H1 (cell line): Measurements from ENCODE around the gene MYRIP. TPM values are rescaled to one million over a fixed set of nuclear protein-coding genes. Genes with fewer than 3 reads are reported as not detected.

ENCODE experiments used
- CTCF ChIA-PET: fragments of 300-600 bp; sonication (Branson Sonifier 250); formaldehyde crosslinking; loops from one replicate; lab custom pipeline; 2021; ENCODE audit not compliant: partially characterized antibody; lab: Charles Lee
- POLR2A ChIA-PET: fragments of 300-600 bp; sonication (Branson Sonifier 250); formaldehyde crosslinking; loops from one replicate; lab custom pipeline; 2021; ENCODE audit warnings: inconsistent platforms; ENCODE audit not compliant: partially characterized antibody; lab: Charles Lee
- DNase-seq, 2 experiments: peaks; one replicate each; pipeline versions ENCODE4 v3.0.0 to v3.0.0-alpha.2; 2010 to 2022; ENCODE audit warnings: low spot score in 2 of 2, low read depth in 1 of 2, mixed read lengths in 1 of 2
- FAIRE-seq: peaks from 2 replicates; lab custom pipeline; 2011; peaks lifted over from hg19 to GRCh38; lab: Jason Lieb, UNC
- H2AFZ ChIP-seq: 2 replicates; pipeline ENCODE4 v1.8.1; 2012; ENCODE audit warnings: low read length, inconsistent platforms
- H2AK5ac ChIP-seq: 2 replicates; pipeline ENCODE4 v1.6.1; 2013; ENCODE audit warnings: low read depth, low read length
- H2BK120ac ChIP-seq: replicated peaks from 2 replicates; pipeline ENCODE3; 2013; ENCODE audit warnings: low read depth, low read length, inconsistent platforms
- H2BK12ac ChIP-seq: 2 replicates; pipeline ENCODE4 v1.6.1; 2013; ENCODE audit warnings: low read depth, low read length
- H2BK15ac ChIP-seq: 2 replicates; pipeline ENCODE4 v1.6.1; 2013; ENCODE audit warnings: low read length
- H2BK20ac ChIP-seq: 2 replicates; pipeline ENCODE4 v1.6.1; 2013; ENCODE audit warnings: low read length
- H2BK5ac ChIP-seq: 2 replicates; pipeline ENCODE4 v1.6.1; 2013; ENCODE audit warnings: low read depth, low read length
- H3K14ac ChIP-seq: 2 replicates; pipeline ENCODE4 v1.6.1; 2013; ENCODE audit warnings: inconsistent platforms; ENCODE audit not compliant: insufficient read length
- H3K18ac ChIP-seq: 2 replicates; pipeline ENCODE4 v1.6.1; 2013; ENCODE audit warnings: low read length; ENCODE audit errors: extremely low read depth
- H3K23ac ChIP-seq: 2 replicates; pipeline ENCODE4 v1.6.1; 2013; ENCODE audit warnings: inconsistent platforms; ENCODE audit not compliant: insufficient read length
- H3K23me2 ChIP-seq: 2 replicates; pipeline ENCODE4 v1.6.1; 2013; ENCODE audit warnings: low read depth, low read length
- H3K27ac ChIP-seq: 2 replicates; pipeline ENCODE4 v1.6.1; 2011; ENCODE audit warnings: low read depth, low read length, inconsistent platforms
- H3K27me3 ChIP-seq, 4 experiments: replicated peaks in 1 of 4; 1 replicate in 1 of 4; 2 replicates in 3 of 4; pipeline versions ENCODE4 v1.6.1 to v1.8.1; 2011 to 2013; ENCODE audit warnings: low read length in 3 of 4, mild to moderate bottlenecking in 3 of 4, inconsistent platforms in 2 of 4, mixed read lengths in 2 of 4, moderate library complexity in 1 of 4; ENCODE audit not compliant: control insufficient read depth in 3 of 4, insufficient read depth in 3 of 4; ENCODE audit errors: extremely low read depth in 1 of 4
- H3K36me3 ChIP-seq, 4 experiments: 2 replicates each; pipeline versions ENCODE4 v1.6.1 to v1.8.1; 2011 to 2013; ENCODE audit warnings: mild to moderate bottlenecking in 4 of 4, low read length in 3 of 4, moderate library complexity in 2 of 4, control low read depth in 1 of 4, inconsistent platforms in 1 of 4; ENCODE audit not compliant: insufficient read depth in 4 of 4, control insufficient read depth in 2 of 4
- H3K4ac ChIP-seq: replicated peaks from 2 replicates; pipeline ENCODE3; 2013; ENCODE audit warnings: low read length, low read depth, mixed read lengths, inconsistent platforms; ENCODE audit not compliant: insufficient read length
- H3K4me1 ChIP-seq, 4 experiments: replicated peaks in 1 of 4; 1 replicate in 1 of 4; 2 replicates in 3 of 4; pipeline versions ENCODE4 v1.6.1 to v1.8.1; 2011 to 2013; ENCODE audit warnings: low read length in 3 of 4, inconsistent platforms in 2 of 4, mixed read lengths in 1 of 4; ENCODE audit not compliant: insufficient read depth in 4 of 4, control insufficient read depth in 3 of 4
- H3K4me2 ChIP-seq, 2 experiments: 2 replicates each; pipeline versions ENCODE4 v1.6.1 to v1.8.1; 2011 to 2013; ENCODE audit warnings: low read depth in 2 of 2, low read length in 2 of 2, control low read depth in 1 of 2, inconsistent platforms in 1 of 2, mild to moderate bottlenecking in 1 of 2; ENCODE audit not compliant: insufficient read depth in 1 of 2
- H3K4me3 ChIP-seq, 4 experiments: fragments of 200-600, 300-600 bp in 1 of 4; sonication (generic), shearing (Covaris generic), sonication (Bioruptor Twin) in 1 of 4; 2 replicates each; pipeline versions ENCODE4 v1.5.1 to v1.8.1; 2011 to 2016; ENCODE audit warnings: low read length in 4 of 4, low read depth in 3 of 4, control low read depth in 2 of 4, inconsistent platforms in 2 of 4, mild to moderate bottlenecking in 2 of 4, mixed read lengths in 1 of 4, moderate library complexity in 1 of 4; ENCODE audit not compliant: insufficient read depth in 2 of 4; ENCODE audit errors: extremely low read depth in 1 of 4
- H3K56ac ChIP-seq: replicated peaks from 2 replicates; pipeline ENCODE3; 2013; ENCODE audit warnings: low read depth, mild to moderate bottlenecking, mixed read lengths, low read length, inconsistent platforms; ENCODE audit not compliant: insufficient read length
- H3K79me1 ChIP-seq: 2 replicates; pipeline ENCODE4 v1.6.1; 2013; ENCODE audit warnings: low read depth, low read length, control low read depth
- H3K79me2 ChIP-seq, 2 experiments: 2 replicates each; pipeline versions ENCODE4 v1.6.1 to v1.8.1; 2012 to 2013; ENCODE audit warnings: low read length in 2 of 2, mild to moderate bottlenecking in 2 of 2, inconsistent platforms in 1 of 2; ENCODE audit not compliant: insufficient read depth in 2 of 2, control insufficient read depth in 1 of 2
- H3K9ac ChIP-seq, 4 experiments: replicated peaks in 1 of 4; 1 replicate in 1 of 4; 2 replicates in 3 of 4; pipeline versions ENCODE4 v1.6.1 to v1.8.1; 2011 to 2013; ENCODE audit warnings: low read depth in 3 of 4, low read length in 3 of 4, control low read depth in 2 of 4, mild to moderate bottlenecking in 2 of 4, moderate library complexity in 2 of 4, inconsistent platforms in 1 of 4; ENCODE audit errors: extremely low read depth in 1 of 4
- H3K9me3 ChIP-seq, 2 experiments: 2 replicates each; pipeline versions ENCODE4 v1.6.1 to v1.8.1; 2012 to 2013; ENCODE audit warnings: mild to moderate bottlenecking in 2 of 2, moderate library complexity in 2 of 2, control low read depth in 1 of 2, inconsistent platforms in 1 of 2, low read depth in 1 of 2, low read length in 1 of 2, mixed read lengths in 1 of 2; ENCODE audit not compliant: insufficient read depth in 2 of 2
- H4K20me1 ChIP-seq, 2 experiments: replicated peaks in 1 of 2; 2 replicates each; pipeline versions ENCODE3 to v1.8.1; 2011 to 2013; ENCODE audit warnings: inconsistent platforms in 2 of 2, low read length in 2 of 2, mild to moderate bottlenecking in 1 of 2; ENCODE audit not compliant: insufficient read depth in 2 of 2, control insufficient read depth in 1 of 2
- H4K5ac ChIP-seq: 2 replicates; pipeline ENCODE4 v1.6.1; 2013; ENCODE audit warnings: low read length, low read depth, mixed read lengths, inconsistent platforms; ENCODE audit not compliant: insufficient read length
- H4K8ac ChIP-seq: 2 replicates; pipeline ENCODE4 v1.8.0; 2013; ENCODE audit warnings: mild to moderate bottlenecking, moderate library complexity, low read length, inconsistent platforms; ENCODE audit not compliant: insufficient read depth; ENCODE audit errors: extremely low read depth
- H4K91ac ChIP-seq: replicated peaks from 2 replicates; pipeline ENCODE3; 2013; ENCODE audit warnings: low read length, mixed read lengths, inconsistent platforms; ENCODE audit not compliant: insufficient read length
- KDM1A ChIP-seq: fragments of 200-600, 300-600 bp; sonication (generic); IDR thresholded peaks from 2 replicates; pipeline ENCODE4 v1.7.1; 2016; ENCODE audit warnings: mild to moderate bottlenecking, low read length, borderline replicate concordance
- PHF8 ChIP-seq: fragments of 200-600 bp; sonication (generic); conservative IDR thresholded peaks from 2 replicates; pipeline ENCODE4 v1.7.1; 2012; ENCODE audit warnings: low read depth, mild to moderate bottlenecking, inconsistent platforms, low read length, moderate library complexity
- WGBS, 2 experiments: shearing (Covaris generic) in 1 of 2; methylation state at CpG; one replicate each; pipeline versions ENCODE4 v1.1.6 to v1.1.7; 2013 to 2015; ENCODE audit warnings: low lambda C conversion rate in 2 of 2, mixed read lengths in 2 of 2, inconsistent platforms in 1 of 2, low coverage in 1 of 2, missing lambda C conversion rate in 1 of 2; ENCODE audit not compliant: insufficient replicate concordance in 2 of 2, insufficient coverage in 1 of 2, insufficient read length in 1 of 2; ENCODE audit errors: extremely low coverage in 1 of 2, missing lambda C conversion rate in 1 of 2; 5-methylcytosine and 5-hydroxymethylcytosine counted together
- polyA plus RNA-seq, 7 experiments: library from polyadenylated mRNA; depleted of rRNA in 3 of 7; stranded (reverse) in 5 of 7; unstranded in 2 of 7; fragments of >200 nt in 5 of 7; fragments of 200-250 nt in 2 of 7; gene quantifications; 1 replicate in 5 of 7; 2 replicates in 1 of 7; 4 replicates in 1 of 7; pipeline versions ENCODE4 v1.2.1 to v1.2.3, GENCODE V29; 2011 to 2013; ENCODE audit warnings: missing spikeins in 2 of 7, mixed read lengths in 2 of 7
- total RNA-seq: library from RNA; stranded (reverse); fragmentation: NEBNext Ultra II Directional; extraction: Animal tissue kit (Norgen Biotek cat#: 25700); gene quantifications from 2 replicates; pipeline ENCODE4 v1.2.1, GENCODE V29; 2021

MYRIP gene
- total and polyA plus RNA-seq, 2 of the 8 experiments (the other 6 are each of a cell fraction or from before 2014, with no cell fraction given) = 0.54 to 4.3 TPM

GRCh38 chr3:39803956-39804355 lies 5.5 kb upstream of the MYRIP start:
- H3K23ac ChIP-seq = no peak overlapping the region
- WGBS, 2 experiments = 76% methylated on average over 2 of the region's 2 CpGs; no CpG with 5 or more reads in 1 of the 2 experiments
- CTCF ChIA-PET = no interaction called here

More at GRCh38 chr3:39803956-39804355, 5.5 kb upstream of the MYRIP start:
- no peak overlapping the region for H2BK15ac ChIP-seq
- no peak overlapping the region for H2BK12ac ChIP-seq
- no peak overlapping the region for H2BK120ac ChIP-seq
- peaks cover 0 to 15% (median 6%) of the 10 kb centered on the region in 4 experiments; a peak in 3 of 7 replicates for H3K27me3 ChIP-seq
- H3K4me3 ChIP-seq = no peak overlapping the region
- H4K5ac ChIP-seq = no peak overlapping the region
- H4K91ac ChIP-seq = no peak overlapping the region
- H3K4me1 ChIP-seq = peaks cover 0 to 2% (median 0%) of the 10 kb centered on the region in 4 experiments; a peak in 1 of 7 replicates
- no peak overlapping the region for H4K8ac ChIP-seq
- no peak overlapping the region for H3K27ac ChIP-seq
- H3K4ac ChIP-seq = no peak overlapping the region
- DNase-seq = no peak
- no peak overlapping the region for H2AFZ ChIP-seq
- peaks cover 7% of the 10 kb centered on the region for H3K23me2 ChIP-seq
- H3K56ac ChIP-seq = no peak overlapping the region
- no peaks in the 10 kb centered on the region for H3K79me1 ChIP-seq
- H2BK5ac ChIP-seq = no peak overlapping the region
- TF ChIP-seq KDM1A (peak; percentile 59; the same call in 1 of the 2 replicates), PHF8 (no peak)
- no peak overlapping the region for H2AK5ac ChIP-seq
- no peak for FAIRE-seq
- H4K20me1 ChIP-seq = no peaks in the 10 kb centered on the region
- H3K4me2 ChIP-seq = no peak overlapping the region
- no peaks in the 10 kb centered on the region for H3K79me2 ChIP-seq
- POLR2A ChIA-PET = no interaction called here
- no peaks in the 10 kb centered on the region for H3K36me3 ChIP-seq
- no peak overlapping the region for H2BK20ac ChIP-seq
- H3K14ac ChIP-seq = no peak overlapping the region
- H3K9me3 ChIP-seq = peaks cover 0 to 3% of the 10 kb centered on the region in 2 experiments; a peak in 1 of 4 replicates
- H3K9ac ChIP-seq = no peak overlapping the region
- no peak overlapping the region for H3K18ac ChIP-seq
